Endothelial cell (in vitro differentiated cells): ENCODE data around the gene PDE4D. TPM values are rescaled to one million over a fixed set of nuclear protein-coding genes. Genes with fewer than 3 reads are reported as not detected.

Experiments
- DNase-seq: peaks from one replicate; pipeline ENCODE4 v3.0.0; 2021; ENCODE audit warnings: low spot score
- H3K27ac Mint-ChIP-seq: one replicate; pipeline ENCODE4 v1.8.0; 2021; ENCODE audit warnings: mixed read lengths, inconsistent platforms; ENCODE audit not compliant: unreplicated experiment
- H3K27me3 Mint-ChIP-seq: one replicate; pipeline ENCODE4 v1.8.0; 2021; ENCODE audit warnings: mild to moderate bottlenecking, moderate library complexity, mixed read lengths, inconsistent platforms; ENCODE audit not compliant: unreplicated experiment
- H3K36me3 Mint-ChIP-seq: one replicate; pipeline ENCODE4 v1.8.0; 2021; ENCODE audit warnings: mild to moderate bottlenecking, low read depth, mixed read lengths, inconsistent platforms; ENCODE audit not compliant: unreplicated experiment
- H3K4me1 Mint-ChIP-seq: one replicate; pipeline ENCODE4 v1.8.0; 2021; ENCODE audit warnings: mild to moderate bottlenecking, mixed read lengths, inconsistent platforms; ENCODE audit not compliant: unreplicated experiment
- H3K4me3 Mint-ChIP-seq: one replicate; pipeline ENCODE4 v1.8.0; 2021; ENCODE audit warnings: mild to moderate bottlenecking, mixed read lengths, inconsistent platforms; ENCODE audit not compliant: unreplicated experiment
- H3K9me3 Mint-ChIP-seq: one replicate; pipeline ENCODE4 v1.8.0; 2021; ENCODE audit warnings: mixed read lengths, inconsistent platforms; ENCODE audit not compliant: unreplicated experiment
- total RNA-seq: library from RNA; stranded (reverse); fragmentation: NEBNext Ultra II Directional; extraction: Animal tissue kit (Norgen Biotek cat#: 25700); gene quantifications from one replicate; pipeline ENCODE4 v1.2.1, GENCODE V29; 2021; ENCODE audit not compliant: unreplicated experiment
- TF ChIP-seq, protein P1 (sequence below): fragments of 200-600 bp; sonication (generic); IDR thresholded peaks from one replicate; pipeline ENCODE4 v1.5.0; 2021; ENCODE audit warnings: antibody characterized with exemption; ENCODE audit not compliant: unreplicated experiment

PDE4D gene
- total RNA-seq, 1 donor from 2014 or later: 9.4 TPM

- Mint-ChIP-seq H3K27ac (no peak overlapping the region), H3K9me3 (no peaks in the 10 kb centered on the region), H3K36me3 (no peaks in the 10 kb centered on the region), H3K4me3 (no peak overlapping the region), H3K27me3 (no peaks in the 10 kb centered on the region), H3K4me1 (no peaks in the 10 kb centered on the region)
- DNase-seq: no peak
- TF ChIP-seq, protein P1, sequence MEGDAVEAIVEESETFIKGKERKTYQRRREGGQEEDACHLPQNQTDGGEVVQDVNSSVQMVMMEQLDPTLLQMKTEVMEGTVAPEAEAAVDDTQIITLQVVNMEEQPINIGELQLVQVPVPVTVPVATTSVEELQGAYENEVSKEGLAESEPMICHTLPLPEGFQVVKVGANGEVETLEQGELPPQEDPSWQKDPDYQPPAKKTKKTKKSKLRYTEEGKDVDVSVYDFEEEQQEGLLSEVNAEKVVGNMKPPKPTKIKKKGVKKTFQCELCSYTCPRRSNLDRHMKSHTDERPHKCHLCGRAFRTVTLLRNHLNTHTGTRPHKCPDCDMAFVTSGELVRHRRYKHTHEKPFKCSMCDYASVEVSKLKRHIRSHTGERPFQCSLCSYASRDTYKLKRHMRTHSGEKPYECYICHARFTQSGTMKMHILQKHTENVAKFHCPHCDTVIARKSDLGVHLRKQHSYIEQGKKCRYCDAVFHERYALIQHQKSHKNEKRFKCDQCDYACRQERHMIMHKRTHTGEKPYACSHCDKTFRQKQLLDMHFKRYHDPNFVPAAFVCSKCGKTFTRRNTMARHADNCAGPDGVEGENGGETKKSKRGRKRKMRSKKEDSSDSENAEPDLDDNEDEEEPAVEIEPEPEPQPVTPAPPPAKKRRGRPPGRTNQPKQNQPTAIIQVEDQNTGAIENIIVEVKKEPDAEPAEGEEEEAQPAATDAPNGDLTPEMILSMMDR: no peak
Measured at GRCh38 chr5:59138509-59138908, 755.0 kb downstream of the PDE4D start.

GRCh38 chr5:59137846-59138245, 755.7 kb downstream of the PDE4D start:
- H3K36me3 Mint-ChIP-seq: no peaks in the 10 kb centered on the region
- no peaks in the 10 kb centered on the region for H3K4me1 Mint-ChIP-seq
- no peak overlapping the region for H3K4me3 Mint-ChIP-seq
- TF ChIP-seq, protein P1: no peak
- H3K27ac Mint-ChIP-seq: no peak overlapping the region
- no peaks in the 10 kb centered on the region for H3K27me3 Mint-ChIP-seq
- H3K9me3 Mint-ChIP-seq: no peaks in the 10 kb centered on the region
- DNase-seq: no peak

DNA sequence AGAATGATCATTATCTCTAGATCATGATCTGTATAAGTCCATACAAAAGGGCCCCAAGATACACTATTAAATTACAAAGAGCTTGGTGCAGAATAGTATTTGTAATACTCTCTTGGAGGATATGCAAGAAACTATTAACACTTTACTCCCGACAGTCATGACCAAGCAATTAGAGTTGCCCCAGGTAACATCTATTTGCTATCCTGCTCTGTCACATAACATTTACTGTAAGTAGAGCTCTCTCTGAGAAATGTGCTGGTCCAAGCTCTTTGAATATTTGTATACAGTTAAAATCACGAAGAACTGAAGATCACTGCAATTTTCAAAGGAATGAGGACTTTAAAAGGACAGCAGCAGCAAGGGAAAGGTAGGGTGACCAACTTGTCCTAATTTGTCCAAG, 757.0 kb downstream of the PDE4D start:
- H3K4me1 Mint-ChIP-seq: no peaks in the 10 kb centered on the region
- H3K36me3 Mint-ChIP-seq: no peaks in the 10 kb centered on the region
- TF ChIP-seq, protein P1: no peak
- DNase-seq: no peak
- H3K27ac Mint-ChIP-seq: no peak overlapping the region
- no peaks in the 10 kb centered on the region for H3K9me3 Mint-ChIP-seq
- no peaks in the 10 kb centered on the region for H3K27me3 Mint-ChIP-seq
- H3K4me3 Mint-ChIP-seq: no peak overlapping the region

DNA sequence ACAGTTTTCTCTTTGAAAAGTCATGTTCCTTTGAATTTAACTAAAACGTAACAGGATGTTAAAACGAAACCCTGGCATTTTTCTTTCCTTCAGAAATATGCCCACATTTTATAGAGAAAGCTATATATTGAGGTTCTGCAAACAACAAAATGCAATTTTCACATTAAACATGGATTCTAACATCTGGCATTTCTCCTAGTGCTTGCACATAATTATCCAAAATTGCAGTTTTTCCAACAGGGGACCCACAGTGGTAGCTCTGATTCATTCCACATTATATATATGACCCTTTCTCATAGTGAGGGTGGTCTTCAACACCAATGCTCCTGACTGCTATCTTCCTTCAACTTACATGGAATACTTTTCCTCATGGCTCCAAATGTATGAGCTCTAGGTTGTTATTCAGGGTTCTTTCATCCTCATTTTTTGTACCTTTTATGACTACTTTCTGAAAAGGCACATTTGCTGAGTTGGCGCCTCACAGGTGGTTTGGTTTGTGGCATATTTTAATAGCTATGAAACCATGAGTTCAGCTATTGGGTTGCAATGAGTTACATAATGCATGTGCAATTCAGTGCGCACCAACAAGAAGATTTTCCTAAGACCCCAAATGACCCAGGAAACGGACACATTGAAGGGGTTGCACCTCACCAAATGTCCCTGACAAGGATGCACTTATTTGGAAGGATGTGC, 758.9 kb downstream of the PDE4D start:
- H3K4me3 Mint-ChIP-seq: no peak overlapping the region
- H3K4me1 Mint-ChIP-seq: no peaks in the 10 kb centered on the region
- DNase-seq: no peak
- TF ChIP-seq, protein P1: no peak
- H3K27ac Mint-ChIP-seq: no peak overlapping the region
- H3K27me3 Mint-ChIP-seq: no peaks in the 10 kb centered on the region
- no peaks in the 10 kb centered on the region for H3K36me3 Mint-ChIP-seq
- H3K9me3 Mint-ChIP-seq: no peaks in the 10 kb centered on the region

DNA sequence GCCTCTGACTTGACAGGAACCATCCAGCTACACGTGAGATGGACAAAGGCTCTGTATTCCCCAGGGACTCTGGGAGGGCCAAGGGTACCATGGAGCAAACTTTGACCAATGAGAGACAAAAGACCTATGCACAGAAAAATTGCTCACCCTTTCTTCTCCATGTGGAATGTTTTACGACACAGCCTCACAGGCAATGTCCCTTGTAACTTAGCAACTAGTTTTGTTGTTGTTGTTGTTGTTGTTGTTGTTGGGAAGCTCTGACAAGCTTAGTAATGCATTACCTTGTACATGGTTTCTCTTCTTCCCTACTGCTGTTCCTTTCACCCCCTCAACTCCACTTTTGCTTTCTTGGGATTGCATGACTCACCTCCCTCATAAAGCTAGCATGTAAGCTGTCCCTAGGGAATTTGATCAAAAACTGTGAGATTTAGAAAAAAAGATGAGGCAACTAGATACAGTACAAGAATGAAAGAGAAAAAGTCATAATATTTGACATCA, 759.7 kb downstream of the PDE4D start:
- Mint-ChIP-seq H3K4me3 (no peak overlapping the region), H3K36me3 (no peaks in the 10 kb centered on the region), H3K9me3 (no peaks in the 10 kb centered on the region), H3K4me1 (no peaks in the 10 kb centered on the region), H3K27ac (no peak overlapping the region), H3K27me3 (no peaks in the 10 kb centered on the region)
- no peak for DNase-seq
- TF ChIP-seq, protein P1: no peak
